HL-60 (cell line): ENCODE results near the gene RSPO4.

Experiments used
- DNase-seq, 2 experiments: peaks; one replicate each; pipeline ENCODE4 v3.0.0-alpha.2; 2010 to 2020; ENCODE audit warnings: low read depth in 1 of 2, low spot score in 1 of 2
- H3K27ac ChIP-seq: fragments of 250-450 bp; sonication (Bioruptor Pico); replicated peaks from 2 replicates; pipeline ENCODE4 v1.5.1; 2020; ENCODE audit warnings: mild to moderate bottlenecking, moderate library complexity
- H3K27me3 ChIP-seq: fragments of 250-450 bp; sonication (Bioruptor Pico); 2 replicates; pipeline ENCODE4 v1.5.1; 2021; ENCODE audit warnings: mild to moderate bottlenecking, moderate library complexity; ENCODE audit not compliant: insufficient read depth, poor library complexity, severe bottlenecking
- H3K4me3 ChIP-seq: replicated peaks from 2 replicates; pipeline ENCODE4 v1.5.1; 2011; ENCODE audit warnings: mild to moderate bottlenecking, control low read depth, low read length; ENCODE audit not compliant: insufficient read depth
- GABPA ChIP-seq: IDR thresholded peaks from 2 replicates; pipeline ENCODE4 v1.6.1; 2012; ENCODE audit warnings: low read depth
- POLR2AphosphoS5 ChIP-seq: IDR thresholded peaks from 2 replicates; pipeline ENCODE4 v1.6.1; 2012; ENCODE audit warnings: low read depth
- SPI1 ChIP-seq: IDR thresholded peaks from 2 replicates; pipeline ENCODE4 v1.6.1; 2012; ENCODE audit warnings: low read depth, mild to moderate bottlenecking, borderline replicate concordance
- TF ChIP-seq, protein P1 (sequence below): IDR thresholded peaks from 2 replicates; pipeline ENCODE4 v1.6.1; 2012; ENCODE audit warnings: low read depth; ENCODE audit not compliant: insufficient replicate concordance
- TF ChIP-seq, protein P2 (sequence below): IDR thresholded peaks from one replicate; pipeline ENCODE4 v1.5.1; 2011; ENCODE audit warnings: low read length, control low read depth, inconsistent platforms; ENCODE audit not compliant: insufficient read depth

The RSPO4 gene

DNA sequence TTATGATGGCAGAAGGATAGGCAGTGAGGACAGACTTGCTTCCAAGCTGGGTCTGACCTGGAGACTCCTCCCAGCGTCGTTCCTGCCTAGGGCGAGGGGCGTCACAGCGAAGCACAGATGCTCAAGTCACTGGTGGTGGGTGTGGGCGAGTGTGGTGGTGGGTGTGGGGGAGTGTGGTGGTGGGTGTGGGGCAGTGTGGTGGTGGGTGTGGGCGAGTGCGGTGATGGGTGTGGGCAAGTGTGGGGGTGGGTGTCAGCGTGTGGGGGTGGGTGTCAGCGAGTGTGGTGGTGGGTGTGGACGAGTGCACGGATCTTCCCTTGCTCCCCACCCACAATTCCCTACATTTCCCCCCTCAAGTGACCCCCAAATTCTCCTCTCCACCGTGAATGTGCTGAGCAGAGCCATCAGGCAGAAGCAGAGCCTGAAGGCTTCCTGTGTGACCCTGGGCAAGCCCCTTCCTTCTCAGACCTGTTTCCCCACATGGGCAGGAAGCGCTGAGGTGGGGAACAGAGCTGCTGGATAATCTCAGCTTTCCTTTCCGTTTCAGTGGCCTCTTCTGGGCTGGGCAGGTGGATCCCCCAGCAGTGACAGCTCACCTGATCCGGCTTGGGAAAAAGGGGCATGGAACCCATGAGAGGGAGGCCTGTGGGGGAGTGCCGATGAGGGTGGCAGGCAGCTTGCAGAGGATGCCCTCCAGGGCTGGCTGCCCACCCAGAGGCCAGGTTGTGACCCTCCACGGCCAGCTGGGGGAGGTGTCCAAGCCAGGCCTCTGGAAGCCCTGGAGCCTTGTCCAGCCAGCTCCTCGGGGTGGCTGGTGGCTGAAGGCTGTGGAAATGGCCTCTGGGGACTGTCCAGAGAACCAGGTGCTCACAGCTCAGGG, 42.9 kb downstream of the RSPO4 start:
- no peak overlapping the region for H3K27ac ChIP-seq
- no peak for TF ChIP-seq GABPA
- TF ChIP-seq SPI1: no peak
- TF ChIP-seq POLR2AphosphoS5: no peak
- TF ChIP-seq, protein P1, sequence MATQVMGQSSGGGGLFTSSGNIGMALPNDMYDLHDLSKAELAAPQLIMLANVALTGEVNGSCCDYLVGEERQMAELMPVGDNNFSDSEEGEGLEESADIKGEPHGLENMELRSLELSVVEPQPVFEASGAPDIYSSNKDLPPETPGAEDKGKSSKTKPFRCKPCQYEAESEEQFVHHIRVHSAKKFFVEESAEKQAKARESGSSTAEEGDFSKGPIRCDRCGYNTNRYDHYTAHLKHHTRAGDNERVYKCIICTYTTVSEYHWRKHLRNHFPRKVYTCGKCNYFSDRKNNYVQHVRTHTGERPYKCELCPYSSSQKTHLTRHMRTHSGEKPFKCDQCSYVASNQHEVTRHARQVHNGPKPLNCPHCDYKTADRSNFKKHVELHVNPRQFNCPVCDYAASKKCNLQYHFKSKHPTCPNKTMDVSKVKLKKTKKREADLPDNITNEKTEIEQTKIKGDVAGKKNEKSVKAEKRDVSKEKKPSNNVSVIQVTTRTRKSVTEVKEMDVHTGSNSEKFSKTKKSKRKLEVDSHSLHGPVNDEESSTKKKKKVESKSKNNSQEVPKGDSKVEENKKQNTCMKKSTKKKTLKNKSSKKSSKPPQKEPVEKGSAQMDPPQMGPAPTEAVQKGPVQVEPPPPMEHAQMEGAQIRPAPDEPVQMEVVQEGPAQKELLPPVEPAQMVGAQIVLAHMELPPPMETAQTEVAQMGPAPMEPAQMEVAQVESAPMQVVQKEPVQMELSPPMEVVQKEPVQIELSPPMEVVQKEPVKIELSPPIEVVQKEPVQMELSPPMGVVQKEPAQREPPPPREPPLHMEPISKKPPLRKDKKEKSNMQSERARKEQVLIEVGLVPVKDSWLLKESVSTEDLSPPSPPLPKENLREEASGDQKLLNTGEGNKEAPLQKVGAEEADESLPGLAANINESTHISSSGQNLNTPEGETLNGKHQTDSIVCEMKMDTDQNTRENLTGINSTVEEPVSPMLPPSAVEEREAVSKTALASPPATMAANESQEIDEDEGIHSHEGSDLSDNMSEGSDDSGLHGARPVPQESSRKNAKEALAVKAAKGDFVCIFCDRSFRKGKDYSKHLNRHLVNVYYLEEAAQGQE: no peak
- TF ChIP-seq, protein P2, sequence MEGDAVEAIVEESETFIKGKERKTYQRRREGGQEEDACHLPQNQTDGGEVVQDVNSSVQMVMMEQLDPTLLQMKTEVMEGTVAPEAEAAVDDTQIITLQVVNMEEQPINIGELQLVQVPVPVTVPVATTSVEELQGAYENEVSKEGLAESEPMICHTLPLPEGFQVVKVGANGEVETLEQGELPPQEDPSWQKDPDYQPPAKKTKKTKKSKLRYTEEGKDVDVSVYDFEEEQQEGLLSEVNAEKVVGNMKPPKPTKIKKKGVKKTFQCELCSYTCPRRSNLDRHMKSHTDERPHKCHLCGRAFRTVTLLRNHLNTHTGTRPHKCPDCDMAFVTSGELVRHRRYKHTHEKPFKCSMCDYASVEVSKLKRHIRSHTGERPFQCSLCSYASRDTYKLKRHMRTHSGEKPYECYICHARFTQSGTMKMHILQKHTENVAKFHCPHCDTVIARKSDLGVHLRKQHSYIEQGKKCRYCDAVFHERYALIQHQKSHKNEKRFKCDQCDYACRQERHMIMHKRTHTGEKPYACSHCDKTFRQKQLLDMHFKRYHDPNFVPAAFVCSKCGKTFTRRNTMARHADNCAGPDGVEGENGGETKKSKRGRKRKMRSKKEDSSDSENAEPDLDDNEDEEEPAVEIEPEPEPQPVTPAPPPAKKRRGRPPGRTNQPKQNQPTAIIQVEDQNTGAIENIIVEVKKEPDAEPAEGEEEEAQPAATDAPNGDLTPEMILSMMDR: no peak
- H3K27me3 ChIP-seq: no peaks in the 10 kb centered on the region
- no peak for DNase-seq
- H3K4me3 ChIP-seq: no peak overlapping the region

DNA sequence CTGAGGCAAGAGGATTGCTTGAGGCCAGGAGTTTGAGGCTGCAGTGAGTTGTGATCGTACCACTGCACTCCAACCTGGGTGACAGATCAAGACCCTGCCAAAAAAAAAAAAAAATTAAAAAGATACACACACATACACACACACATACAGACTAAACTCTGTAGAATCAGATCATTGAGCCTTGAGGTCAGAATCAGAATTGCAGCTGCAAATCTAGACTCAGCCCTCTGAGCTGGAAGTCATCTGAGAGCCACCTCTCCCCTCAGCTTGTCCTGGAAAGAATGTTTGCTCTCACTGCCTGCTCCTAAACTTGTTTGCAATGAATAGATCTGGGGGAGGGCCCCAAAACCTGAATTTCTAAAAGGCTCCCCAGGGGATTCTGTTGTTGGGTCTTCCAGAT, 44.6 kb downstream of the RSPO4 start:
- no peak for TF ChIP-seq GABPA
- TF ChIP-seq SPI1: no peak
- TF ChIP-seq, protein P1: no peak
- no peak for TF ChIP-seq POLR2AphosphoS5
- TF ChIP-seq, protein P2: no peak
- no peak for DNase-seq
- Histone ChIP-seq H3K27me3 (peaks cover 3% of the 10 kb centered on the region), H3K27ac (no peak overlapping the region), H3K4me3 (no peak overlapping the region)

DNA sequence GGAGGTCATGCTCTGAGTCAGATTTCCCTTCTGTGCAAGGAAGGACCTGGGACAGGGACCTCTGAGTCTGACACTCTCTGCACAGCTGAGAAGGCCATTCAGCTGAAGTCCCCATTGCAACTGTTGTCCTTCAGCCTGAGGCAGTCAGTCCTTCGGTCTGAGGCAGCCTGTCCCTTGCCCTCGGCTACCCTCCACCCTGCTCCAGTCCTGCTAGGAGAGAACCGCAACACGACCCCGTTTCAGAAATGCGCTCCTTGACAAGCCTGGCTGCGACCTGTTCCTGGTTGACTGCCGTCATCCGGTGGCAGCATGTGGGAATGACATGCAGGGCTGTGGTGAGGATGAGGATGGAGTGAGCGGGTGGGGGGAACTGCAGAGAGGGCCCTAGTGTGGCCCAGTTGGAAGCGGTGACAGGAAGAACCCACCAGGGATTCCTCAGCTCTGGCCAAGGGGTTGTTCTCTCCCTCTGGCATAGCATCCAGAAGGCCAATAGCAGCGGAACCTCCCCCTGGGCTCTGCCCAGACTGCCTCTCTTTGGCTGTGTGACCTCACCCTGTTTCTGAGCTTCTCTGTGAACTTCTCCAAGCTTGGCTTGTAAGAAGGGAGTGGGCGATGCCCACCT, 45.7 kb downstream of the RSPO4 start:
- H3K4me3 ChIP-seq: no peak overlapping the region
- no peak overlapping the region for H3K27ac ChIP-seq
- H3K27me3 ChIP-seq: peaks cover 5% of the 10 kb centered on the region
- TF ChIP-seq, protein P2: peak; percentile 72
- TF ChIP-seq, protein P1: no peak
- DNase-seq: peak; percentile 32 to 57
